ENCODE results near the gene RUSC1. TPM values are rescaled to one million over a fixed set of nuclear protein-coding genes. Genes with fewer than 3 reads are reported as not detected.
A peak's percentile ranks its signal among the peaks of the same experiment; 100 is the strongest.

Gene RUSC1, protein sequence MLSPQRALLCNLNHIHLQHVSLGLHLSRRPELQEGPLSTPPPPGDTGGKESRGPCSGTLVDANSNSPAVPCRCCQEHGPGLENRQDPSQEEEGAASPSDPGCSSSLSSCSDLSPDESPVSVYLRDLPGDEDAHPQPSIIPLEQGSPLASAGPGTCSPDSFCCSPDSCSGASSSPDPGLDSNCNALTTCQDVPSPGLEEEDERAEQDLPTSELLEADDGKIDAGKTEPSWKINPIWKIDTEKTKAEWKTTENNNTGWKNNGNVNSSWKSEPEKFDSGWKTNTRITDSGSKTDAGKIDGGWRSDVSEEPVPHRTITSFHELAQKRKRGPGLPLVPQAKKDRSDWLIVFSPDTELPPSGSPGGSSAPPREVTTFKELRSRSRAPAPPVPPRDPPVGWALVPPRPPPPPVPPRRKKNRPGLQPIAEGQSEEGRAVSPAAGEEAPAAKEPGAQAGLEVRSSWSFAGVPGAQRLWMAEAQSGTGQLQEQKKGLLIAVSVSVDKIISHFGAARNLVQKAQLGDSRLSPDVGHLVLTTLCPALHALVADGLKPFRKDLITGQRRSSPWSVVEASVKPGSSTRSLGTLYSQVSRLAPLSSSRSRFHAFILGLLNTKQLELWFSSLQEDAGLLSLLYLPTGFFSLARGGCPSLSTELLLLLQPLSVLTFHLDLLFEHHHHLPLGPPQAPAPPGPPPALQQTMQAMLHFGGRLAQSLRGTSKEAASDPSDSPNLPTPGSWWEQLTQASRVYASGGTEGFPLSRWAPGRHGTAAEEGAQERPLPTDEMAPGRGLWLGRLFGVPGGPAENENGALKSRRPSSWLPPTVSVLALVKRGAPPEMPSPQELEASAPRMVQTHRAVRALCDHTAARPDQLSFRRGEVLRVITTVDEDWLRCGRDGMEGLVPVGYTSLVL
- 5.9 TPM for polyA plus RNA-seq (2012; ENCODE audit: missing spikeins)

- peak; percentile 17; the same call in 1 of the 2 replicates for TF ChIP-seq POLR2A (IDR thresholded peaks at IDR 0.05; ENCODE audit: low read depth, low read length)
- no peak for TF ChIP-seq TAF1 (IDR thresholded peaks at IDR 0.05; ENCODE audit: borderline replicate concordance, low read depth, low read length)
- FAIRE-seq (peak; percentile 27), DNase-seq (ENCODE audit: insufficient read length) (no peak)
These were observed at the start of gene RUSC1 for GRCh38 chr1:155320661-155321617. RUSC1 (plus strand) TSS chr1:155320894; CDS start chr1:155321774, 880 bp downstream.

GRCh38 chr1:155272466-155273342 lies 48.0 kb upstream of the RUSC1 start:
- DNase-seq (ENCODE audit: insufficient read length): peak; percentile 69
- FAIRE-seq: peak; percentile 73
- no peak for TF ChIP-seq TAF1 (IDR thresholded peaks at IDR 0.05; ENCODE audit: borderline replicate concordance, low read depth, low read length)
- TF ChIP-seq POLR2AphosphoS5 (IDR thresholded peaks at IDR 0.05; ENCODE audit: low read depth, low read length): no peak

DNA sequence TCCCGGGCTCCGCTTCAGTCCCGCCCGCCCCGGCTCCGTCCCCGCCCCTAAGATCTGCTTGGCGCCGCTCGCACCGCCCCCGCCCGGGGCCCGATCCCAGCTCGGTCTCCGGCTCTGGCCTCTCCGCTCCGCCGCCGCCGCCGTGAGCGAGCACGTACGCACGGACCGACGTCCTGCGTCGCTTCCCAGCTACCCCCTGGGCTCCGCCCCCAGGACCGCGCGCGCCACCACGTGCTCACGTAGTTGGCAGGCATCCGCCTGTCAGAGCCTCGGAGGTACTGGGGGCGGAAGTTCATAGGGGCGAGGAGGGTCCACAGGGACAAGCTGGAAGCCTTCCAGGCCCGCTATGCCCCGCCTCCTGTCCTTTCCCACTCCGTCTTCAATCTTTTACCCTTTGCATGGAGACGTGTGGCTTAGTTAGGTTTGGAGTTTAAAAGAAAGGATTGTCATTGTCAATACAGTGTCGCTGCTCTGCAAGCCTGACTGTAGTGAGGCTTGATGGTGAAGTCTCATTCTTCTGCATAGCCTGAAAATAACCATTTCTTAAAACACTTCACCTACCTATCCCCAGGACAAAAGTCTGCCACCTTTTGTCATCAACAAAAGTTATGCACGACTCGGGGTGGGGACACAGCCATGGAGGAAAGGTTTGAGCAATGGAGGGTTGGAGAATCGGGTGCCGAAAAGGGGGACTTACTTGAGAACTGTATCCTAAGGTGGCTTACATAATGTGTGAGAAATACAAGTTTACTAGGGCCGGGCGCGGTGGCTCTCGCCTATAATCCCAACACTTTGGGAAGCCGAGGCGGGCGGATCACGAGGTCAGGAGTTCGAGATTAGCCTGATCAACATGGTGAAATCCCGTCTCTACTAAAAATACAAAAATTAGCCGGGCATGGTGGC lies 47.1 kb upstream of the RUSC1 start, which contains the start of gene CLK2:
CLK2 (minus strand) TSS at position 162 of the 903 bp plus-strand sequence. CDS start 2,527 bp downstream, outside the sequence.
- DNase-seq (ENCODE audit: insufficient read length) (peak; percentile 99), FAIRE-seq (peak; percentile 98)

DNA sequence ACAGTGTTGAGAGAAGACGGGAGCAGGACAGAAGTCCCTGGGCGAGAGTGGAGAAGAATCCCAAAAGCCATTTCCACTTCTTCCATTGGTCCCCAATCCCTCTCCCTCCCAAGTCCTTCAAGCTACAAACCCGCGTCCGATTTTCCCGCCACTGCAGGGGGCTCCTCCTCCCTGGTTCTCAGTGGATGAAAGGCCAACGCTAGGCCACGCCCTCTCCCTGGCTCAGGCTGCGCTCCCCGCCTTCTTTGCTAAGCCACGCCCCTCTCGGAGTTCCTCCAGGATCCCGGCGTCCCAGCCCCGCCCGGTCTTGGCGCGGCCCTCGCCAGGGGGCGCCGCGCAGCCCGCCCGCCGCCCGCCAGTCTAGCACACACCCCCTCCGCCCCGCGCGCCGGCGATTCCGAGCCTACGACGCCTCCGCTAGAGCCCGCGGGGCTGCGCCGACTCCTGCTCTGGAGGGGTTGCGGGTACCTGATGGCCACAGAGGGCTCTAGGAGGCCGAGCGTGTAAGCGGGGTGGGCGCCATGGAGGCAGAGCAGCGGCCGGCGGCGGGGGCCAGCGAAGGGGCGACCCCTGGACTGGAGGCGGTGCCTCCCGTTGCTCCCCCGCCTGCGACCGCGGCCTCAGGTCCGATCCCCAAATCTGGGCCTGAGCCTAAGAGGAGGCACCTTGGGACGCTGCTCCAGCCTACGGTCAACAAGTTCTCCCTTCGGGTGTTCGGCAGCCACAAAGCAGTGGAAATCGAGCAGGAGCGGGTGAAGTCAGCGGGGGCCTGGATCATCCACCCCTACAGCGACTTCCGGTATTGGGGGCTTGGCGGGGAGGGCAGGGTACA lies 43.4 kb upstream of the RUSC1 start, which contains the start of gene HCN3:
HCN3 (plus strand) TSS at position 394 of the 832 bp plus-strand sequence; CDS start at position 522, 128 bp downstream.
- no peak for TF ChIP-seq TAF1 (IDR thresholded peaks at IDR 0.05; ENCODE audit: borderline replicate concordance, low read depth, low read length)
- DNase-seq (ENCODE audit: insufficient read length): peak; percentile 93
- peak; percentile 63 for FAIRE-seq

More for the DNA sequence above, 47.1 kb upstream of the RUSC1 start, which contains the start of gene CLK2:
- TF ChIP-seq POLR2AphosphoS5 (IDR thresholded peaks at IDR 0.05; ENCODE audit: low read depth, low read length): peak; percentile 77
- peak; percentile 89 for TF ChIP-seq POLR2A (IDR thresholded peaks at IDR 0.05; ENCODE audit: low read depth, low read length)
- TF ChIP-seq TAF1 (IDR thresholded peaks at IDR 0.05; ENCODE audit: borderline replicate concordance, low read depth, low read length): peak; percentile 66; the same call in 1 of the 2 replicates

DNA sequence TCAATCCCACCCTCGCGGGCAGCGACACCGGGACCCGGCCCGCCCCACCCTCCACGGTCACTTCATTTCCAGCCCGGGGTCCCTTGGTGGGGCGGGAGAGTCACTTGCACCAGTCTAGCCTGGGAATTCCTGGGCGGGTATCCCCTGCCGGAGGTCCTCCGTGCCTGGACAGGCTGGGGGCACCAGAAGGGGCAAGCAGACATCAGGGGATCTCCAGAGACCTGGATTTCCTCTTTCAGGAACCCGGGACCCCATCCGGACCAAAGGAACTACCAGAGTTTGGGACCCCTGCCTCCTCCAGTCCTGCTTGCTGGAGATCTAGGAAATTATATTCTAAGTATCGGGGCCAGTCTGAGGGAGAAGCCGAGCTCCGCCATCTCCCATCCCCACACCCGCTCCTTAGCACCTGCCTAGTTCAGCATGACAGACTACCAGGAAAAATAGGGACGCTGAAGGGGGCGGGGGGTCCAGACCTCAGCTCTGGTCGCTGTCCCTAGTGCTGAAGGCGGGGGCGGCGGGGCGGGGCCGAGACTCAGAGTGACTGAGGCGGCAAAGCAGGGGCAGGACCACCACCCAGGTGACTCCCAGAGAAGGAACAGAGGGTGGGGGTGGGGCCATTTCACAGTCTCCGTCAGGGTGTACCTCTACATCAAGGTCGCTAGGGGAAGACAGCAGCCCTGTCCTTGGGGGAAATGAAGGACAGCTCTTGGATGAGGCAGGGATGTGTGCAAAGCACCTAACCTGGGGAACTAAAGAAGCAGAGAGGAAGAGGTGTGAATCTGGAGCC lies 42.6 kb upstream of the RUSC1 start:
- DNase-seq (ENCODE audit: insufficient read length) (peak; percentile 55), FAIRE-seq (no peak)
- TF ChIP-seq POLR2A (IDR thresholded peaks at IDR 0.05; ENCODE audit: low read depth, low read length): no peak
- TF ChIP-seq TAF1 (IDR thresholded peaks at IDR 0.05; ENCODE audit: borderline replicate concordance, low read depth, low read length): no peak
- TF ChIP-seq POLR2AphosphoS5 (IDR thresholded peaks at IDR 0.05; ENCODE audit: low read depth, low read length): no peak

GRCh38 chr1:155278689-155279160 lies 42.0 kb upstream of the RUSC1 start:
- FAIRE-seq (no peak), DNase-seq (ENCODE audit: insufficient read length) (no peak)
- TF ChIP-seq TAF1 (IDR thresholded peaks at IDR 0.05; ENCODE audit: borderline replicate concordance, low read depth, low read length) (no peak), POLR2A (IDR thresholded peaks at IDR 0.05; ENCODE audit: low read depth, low read length) (no peak)

DNA sequence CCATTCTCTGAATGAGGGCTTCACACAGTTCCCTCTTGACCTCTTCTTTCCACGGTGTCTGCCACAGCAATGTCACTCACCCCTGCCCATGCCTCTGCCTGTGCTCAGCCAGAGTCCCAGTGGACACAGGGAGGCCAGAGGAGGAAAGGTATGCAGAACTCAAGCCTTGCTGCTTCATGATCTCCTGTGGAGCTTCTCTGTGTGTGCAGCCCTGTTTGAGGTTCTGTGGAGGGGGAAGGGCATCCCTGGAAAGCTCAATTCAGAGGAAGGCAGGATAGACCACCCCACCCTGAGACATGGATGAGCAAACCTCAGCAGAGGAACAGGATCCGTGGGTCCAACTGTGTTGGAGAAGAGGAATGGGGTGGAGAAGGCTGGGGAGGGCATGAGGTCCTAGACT lies 41.4 kb upstream of the RUSC1 start:
- DNase-seq (ENCODE audit: insufficient read length) (no peak), FAIRE-seq (no peak)

More for the DNA sequence above, 41.4 kb upstream of the RUSC1 start:
- TF ChIP-seq TAF1 (IDR thresholded peaks at IDR 0.05; ENCODE audit: borderline replicate concordance, low read depth, low read length) (no peak), POLR2AphosphoS5 (IDR thresholded peaks at IDR 0.05; ENCODE audit: low read depth, low read length) (no peak), POLR2A (IDR thresholded peaks at IDR 0.05; ENCODE audit: low read depth, low read length) (no peak)
